Measurements from ENCODE around the gene CYLD.

Gene CYLD

GRCh38 chr16:50741225-50741780, 583 bp upstream of the CYLD start:
- no peak for DNase-seq

GRCh38 chr16:50742576-50743200, 802 bp downstream of the CYLD start:
- DNase-seq, result peak; percentile 66

GRCh38 chr16:50743581-50744225, 1.8 kb downstream of the CYLD start:
- no peak for DNase-seq

GRCh38 chr16:50744881-50745280, 3.0 kb downstream of the CYLD start:
- no peak for DNase-seq

GRCh38 chr16:50745940-50746339, 4.1 kb downstream of the CYLD start:
- DNase-seq, result no peak

GRCh38 chr16:50747207-50747956, 5.5 kb downstream of the CYLD start:
- peak; percentile 32 for DNase-seq

GRCh38 chr16:50751528-50751927, 9.6 kb downstream of the CYLD start:
- no peak for DNase-seq

GRCh38 chr16:50752471-50753235, 10.8 kb downstream of the CYLD start:
- no peak for DNase-seq

- DNase-seq, result no peak
These were observed 14.6 kb downstream of the CYLD start for GRCh38 chr16:50756473-50756872.

GRCh38 chr16:50761267-50761666, 19.4 kb downstream of the CYLD start:
- no peak for DNase-seq

- no peak for DNase-seq
These were observed 20.4 kb downstream of the CYLD start for GRCh38 chr16:50762241-50762640.

- DNase-seq, result no peak
These were observed 21.3 kb downstream of the CYLD start for GRCh38 chr16:50763211-50763610.

GRCh38 chr16:50765260-50765659, 23.4 kb downstream of the CYLD start:
- DNase-seq, result no peak

GRCh38 chr16:50765861-50766260, 24.0 kb downstream of the CYLD start:
- no peak for DNase-seq

GRCh38 chr16:50767197-50767596, 25.3 kb downstream of the CYLD start:
- DNase-seq, result no peak

- DNase-seq, result no peak
These were observed 29.5 kb downstream of the CYLD start for GRCh38 chr16:50771366-50771765.

- no peak for DNase-seq
These were observed 32.5 kb downstream of the CYLD start for GRCh38 chr16:50774405-50774804.

- DNase-seq, result no peak
These were observed 33.1 kb downstream of the CYLD start for GRCh38 chr16:50774960-50775359.

- no peak for DNase-seq
These were observed 34.2 kb downstream of the CYLD start for GRCh38 chr16:50776037-50776436.

- no peak for DNase-seq
These were observed 36.6 kb downstream of the CYLD start for GRCh38 chr16:50778284-50779163.

GRCh38 chr16:50781043-50781442, 39.2 kb downstream of the CYLD start:
- no peak for DNase-seq

- DNase-seq, result no peak
These were observed 39.6 kb downstream of the CYLD start for GRCh38 chr16:50781518-50781917.
